Stimulated activated CD4-positive, alpha-beta T cell treated with anti-CD3 and anti-CD28 coated beads, Interleukin-12 subunit alpha, Interleukin-12 subunit beta, amount 100 ng/mL, for 48 hours (primary cell): ENCODE data around the gene TRMT2A.
A peak's percentile ranks its signal among the peaks of the same experiment; 100 is the strongest.

ENCODE experiments used
- DNase-seq, 3 donors: peaks; one replicate each; pipeline ENCODE4 v3.0.0-alpha.2; 2020; ENCODE audit warnings: low read depth in 2 of 3, low spot score in 1 of 3

The TRMT2A gene

DNA sequence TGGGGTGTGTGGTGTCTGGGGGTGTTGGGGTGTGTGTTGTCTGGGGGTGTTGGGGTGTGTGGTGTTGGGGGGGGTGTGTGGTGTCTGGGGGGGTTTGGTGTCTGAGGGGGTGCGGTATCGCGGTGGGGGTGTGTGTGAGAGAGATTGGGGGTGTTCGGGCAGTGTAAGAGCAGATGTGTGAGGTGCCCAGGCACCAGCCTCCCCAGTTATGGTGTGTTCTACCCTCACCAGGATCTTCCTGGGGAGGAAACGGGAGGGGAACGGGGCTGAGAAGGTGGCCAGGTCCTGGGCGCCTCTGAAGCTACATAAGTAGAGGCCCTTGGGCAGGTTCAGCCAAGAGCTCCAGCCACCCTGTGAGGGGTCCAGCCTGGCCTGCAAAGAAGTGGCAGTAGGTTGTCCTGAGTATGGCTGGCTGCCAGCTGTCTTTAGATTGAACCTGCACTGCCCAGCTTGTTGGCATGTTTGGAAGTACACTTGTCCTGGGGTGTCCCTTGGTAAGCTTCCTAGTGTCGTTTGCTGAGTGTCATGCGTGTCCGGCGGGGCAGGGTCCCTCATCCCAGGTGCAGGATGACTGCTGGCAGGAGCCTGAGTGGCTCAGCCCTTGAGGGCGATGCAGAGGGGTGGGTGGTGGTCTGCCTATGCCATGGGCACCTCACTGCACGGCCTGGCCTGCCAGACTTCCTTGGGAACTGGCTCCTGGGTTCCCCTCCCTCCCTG is 6.5 kb upstream of the TRMT2A start:
- no peak for DNase-seq

DNA sequence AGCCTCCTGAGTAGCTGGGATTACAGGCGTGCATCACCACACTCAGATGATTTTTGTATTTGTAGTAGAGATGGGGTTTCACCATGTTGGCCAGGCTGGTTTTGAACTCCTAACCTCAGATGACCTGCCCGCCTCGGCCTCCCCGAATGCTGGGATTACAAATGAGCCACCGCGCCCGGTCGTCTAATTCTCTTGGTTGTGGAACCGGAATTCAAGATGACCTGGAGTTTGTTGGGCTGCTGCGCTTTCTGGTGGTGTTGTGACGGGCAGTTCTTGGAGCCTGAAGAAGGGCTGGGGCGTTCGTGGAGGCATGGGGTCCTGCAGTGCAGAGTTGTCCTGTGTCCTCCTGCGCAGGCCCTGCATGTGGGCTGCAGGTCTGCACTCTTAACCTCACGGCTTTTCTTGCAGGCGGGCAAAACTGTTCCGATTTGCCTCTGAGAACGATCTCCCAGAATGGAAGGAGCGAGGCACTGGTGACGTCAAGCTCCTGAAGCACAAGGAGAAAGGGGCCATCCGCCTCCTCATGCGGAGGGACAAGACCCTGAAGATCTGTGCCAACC is 4.9 kb upstream of the TRMT2A start:
- DNase-seq = no peak

DNA sequence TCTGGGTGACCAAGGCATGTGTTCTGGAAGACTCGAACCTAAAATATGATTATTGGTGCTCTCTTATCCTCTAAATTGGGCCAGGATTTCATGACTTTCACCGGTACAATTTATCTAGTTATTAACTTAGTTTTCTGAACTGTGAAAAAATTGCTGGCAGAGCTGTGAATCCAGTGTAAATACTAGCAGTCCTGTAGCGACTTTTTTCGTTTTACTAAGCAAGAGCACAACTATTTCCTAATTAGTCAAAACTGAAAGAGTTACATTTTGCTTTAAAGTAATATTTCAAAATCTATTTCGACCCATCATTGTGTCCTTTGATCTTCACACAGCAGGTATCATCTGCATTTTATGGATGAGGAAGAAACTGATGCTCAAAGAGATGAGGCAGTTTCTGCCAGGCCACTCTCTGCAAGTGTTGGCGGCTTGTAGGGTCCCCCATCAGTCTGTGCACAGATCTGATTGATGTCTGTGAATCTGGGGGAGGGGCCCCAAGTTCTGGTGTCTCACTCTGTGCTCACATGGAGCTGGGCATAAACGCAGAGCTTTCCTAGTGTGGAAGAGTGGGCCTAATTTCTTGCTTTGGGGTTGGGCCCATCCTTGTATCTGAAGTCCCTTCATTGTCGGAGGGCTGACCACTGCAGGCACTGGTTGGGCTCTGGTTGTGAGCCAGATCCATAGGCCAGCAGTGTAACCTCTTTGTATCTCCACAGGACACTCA is 1.4 kb upstream of the TRMT2A start:
- DNase-seq = no peak

DNA sequence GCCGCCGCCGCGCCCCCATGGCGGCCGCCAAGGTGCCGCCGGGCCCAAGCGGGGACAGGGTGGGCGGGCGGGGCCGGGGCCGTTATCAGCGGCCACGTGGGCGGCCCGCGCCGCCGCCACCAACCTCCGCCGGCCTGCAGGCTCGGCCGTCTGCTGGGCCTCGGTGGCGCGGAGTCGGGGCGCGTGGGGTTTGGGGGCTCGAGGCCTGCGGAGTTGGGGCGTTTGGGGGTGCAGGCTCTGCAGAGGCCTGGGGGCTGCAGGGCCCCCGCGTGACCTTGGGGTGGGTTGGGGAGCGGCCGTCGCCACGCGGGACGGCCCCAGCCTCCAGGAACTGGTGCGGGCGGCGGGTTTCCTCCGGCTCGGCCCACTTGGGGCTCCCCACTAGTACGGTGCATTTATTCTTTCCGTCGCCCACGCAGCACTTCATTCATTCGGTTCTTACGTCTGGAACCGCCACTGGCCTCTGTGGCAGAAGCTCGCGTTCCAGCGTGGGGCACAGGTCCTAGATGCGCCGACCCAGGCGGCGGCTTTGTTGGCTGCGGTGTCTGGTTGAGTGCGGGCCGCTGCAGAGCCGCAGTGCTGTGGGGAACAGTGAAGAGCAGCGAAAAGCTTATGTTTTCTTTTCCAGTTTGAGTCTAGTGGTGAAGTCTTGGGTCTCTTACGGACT is 740 bp upstream of the TRMT2A start:
- DNase-seq = peak; percentile 74 to 81 (median 78)

DNA sequence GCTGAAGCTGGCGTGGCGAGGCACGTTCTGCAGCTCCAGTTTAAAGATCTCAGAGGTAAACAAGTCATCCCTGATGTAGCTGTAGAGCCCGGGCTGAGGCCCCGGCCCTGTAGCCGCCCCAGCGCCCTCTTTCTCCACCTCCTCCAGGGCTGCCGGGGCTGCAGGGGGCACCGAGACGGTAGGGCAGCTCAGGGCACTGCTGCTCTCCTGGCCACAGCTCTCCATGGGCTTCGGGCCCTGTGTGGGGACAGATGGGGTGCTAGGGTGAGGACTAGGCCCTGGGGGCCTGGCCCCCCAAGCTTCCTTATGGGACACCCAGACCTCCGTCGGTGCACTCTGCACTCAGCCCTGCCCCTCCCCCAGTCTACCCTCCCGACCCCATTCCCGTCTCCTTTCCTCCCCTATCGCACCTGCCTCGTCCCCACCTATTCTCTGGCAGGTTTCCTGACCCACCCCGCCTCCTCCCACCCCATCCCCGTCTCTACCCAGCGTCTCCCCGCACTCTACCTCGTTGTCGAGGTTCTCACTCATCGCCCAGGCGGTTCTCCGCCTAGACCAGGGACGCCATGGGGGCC is 563 bp downstream of the TRMT2A start:
- no peak for DNase-seq

DNA sequence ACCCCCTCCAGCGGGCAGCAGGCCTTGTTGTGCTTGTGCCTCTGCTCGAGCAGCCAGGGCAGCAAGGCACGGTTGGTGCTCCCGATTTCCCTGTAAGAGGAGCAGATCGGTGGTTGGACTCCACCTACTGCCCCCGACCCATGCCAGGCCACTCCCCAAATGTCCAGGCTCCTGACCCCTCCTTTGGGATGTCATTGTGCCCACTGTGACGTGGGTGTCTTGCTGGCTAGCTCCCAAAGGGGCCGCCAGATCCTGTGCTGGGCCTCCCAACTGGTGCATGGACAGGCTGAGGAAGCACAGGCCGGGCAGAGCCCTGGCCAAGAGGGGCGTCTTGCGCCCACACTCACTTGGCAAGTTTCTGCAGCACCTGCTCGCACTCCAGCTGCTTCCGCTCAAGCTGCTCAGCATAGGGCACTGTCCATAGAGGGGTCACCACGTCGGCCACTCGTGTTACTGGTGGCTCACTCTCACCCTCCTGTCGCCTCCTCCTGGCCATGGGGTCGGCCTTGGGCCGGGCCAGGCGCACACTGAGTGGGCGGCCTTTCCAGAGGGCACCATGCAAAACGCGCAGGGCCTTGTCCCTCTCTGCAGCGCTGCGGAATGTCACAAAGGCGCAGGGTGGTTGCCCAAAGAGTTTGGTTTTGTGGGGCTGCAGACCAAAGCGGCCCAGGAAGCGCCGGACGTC is 1.2 kb downstream of the TRMT2A start, which contains the start of gene RANBP1:
Gene RANBP1, plus strand, starts transcription at position 414 of the 685 bp plus-strand sequence. Its CDS starts 81 bp downstream, at position 495.
- DNase-seq = no peak

DNA sequence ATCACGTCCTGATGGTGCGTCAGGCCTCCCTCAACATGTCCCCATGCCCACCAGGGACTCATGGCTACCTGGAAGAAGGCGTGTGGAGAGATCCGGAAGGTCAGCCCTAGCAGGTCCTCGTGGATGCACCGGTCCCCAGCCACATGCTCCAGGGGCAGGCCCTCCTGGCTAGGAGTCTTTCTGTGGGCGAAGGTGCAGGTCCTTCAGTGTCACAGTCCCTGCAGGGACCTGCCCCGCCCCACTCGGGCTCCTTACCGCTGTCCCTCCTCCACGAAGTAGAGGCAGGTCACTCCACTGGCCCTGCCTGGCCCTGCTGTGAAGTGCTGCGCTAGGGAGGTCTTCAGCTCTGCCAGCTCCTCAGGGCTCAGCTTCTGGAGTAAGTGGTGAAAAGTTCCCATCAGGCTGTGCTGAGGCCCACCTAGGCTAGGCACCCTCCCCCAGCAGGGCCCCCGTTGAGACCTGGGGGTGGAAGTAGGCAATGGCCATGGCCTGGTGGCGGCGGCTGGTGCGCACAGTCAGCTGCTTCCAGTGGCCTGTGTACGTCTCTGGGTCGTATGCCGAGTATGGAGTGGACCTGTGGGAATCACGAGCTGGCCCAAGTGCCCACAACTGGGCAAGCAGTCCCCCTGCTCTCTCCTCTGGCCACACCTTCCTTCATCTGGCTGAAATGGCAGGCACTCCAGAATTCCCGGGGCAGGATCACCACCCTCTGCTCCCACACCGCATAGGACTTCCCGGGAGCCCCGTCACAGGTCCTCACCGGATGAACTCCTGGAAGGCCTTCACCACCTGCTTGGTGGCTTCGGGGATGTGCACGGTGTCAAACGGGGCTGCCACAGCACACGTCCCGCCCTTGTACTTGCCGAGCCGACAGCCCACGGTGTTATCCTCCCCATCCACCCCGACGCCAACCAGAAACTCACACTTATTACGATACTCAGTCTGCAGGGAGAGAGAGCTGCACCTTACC is 2.2 kb downstream of the TRMT2A start:
- no peak for DNase-seq

DNA sequence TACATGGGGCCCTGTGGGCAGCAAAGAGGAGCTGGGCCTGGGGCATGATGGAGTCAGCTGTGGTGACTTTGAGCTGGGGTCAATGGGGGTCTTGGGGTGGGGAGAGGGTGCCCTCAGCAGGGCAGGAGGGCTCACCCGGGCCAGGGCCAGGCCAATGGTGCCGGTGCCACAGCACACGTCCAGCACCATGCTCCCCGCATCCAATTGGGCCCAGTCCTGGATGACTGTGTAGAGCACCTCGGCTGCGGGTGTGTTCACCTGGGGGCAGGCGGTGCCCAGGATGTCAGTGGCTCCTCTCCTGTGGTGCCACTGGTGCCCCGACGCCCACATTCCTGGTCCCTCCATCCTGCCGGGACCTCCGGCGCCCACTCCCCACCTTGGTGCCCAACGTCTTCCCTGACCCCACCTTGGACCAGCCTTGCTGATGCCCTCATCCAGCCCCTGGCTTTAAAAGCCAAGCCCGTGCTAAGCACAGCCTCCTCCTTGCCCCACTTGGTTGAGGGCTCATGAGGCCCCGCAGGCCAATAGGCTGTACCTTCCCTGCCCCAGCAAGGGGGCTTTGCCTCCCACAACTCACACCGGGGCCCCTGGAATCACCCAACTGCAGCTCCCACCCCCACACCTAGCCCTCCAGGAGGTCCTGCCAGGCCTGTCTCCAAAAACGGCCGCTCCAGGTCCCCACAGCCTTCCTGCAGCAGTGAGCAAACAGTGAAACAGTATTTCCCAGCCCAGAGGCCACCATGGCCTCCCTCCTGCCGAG is 3.3 kb downstream of the TRMT2A start:
- no peak for DNase-seq

DNA sequence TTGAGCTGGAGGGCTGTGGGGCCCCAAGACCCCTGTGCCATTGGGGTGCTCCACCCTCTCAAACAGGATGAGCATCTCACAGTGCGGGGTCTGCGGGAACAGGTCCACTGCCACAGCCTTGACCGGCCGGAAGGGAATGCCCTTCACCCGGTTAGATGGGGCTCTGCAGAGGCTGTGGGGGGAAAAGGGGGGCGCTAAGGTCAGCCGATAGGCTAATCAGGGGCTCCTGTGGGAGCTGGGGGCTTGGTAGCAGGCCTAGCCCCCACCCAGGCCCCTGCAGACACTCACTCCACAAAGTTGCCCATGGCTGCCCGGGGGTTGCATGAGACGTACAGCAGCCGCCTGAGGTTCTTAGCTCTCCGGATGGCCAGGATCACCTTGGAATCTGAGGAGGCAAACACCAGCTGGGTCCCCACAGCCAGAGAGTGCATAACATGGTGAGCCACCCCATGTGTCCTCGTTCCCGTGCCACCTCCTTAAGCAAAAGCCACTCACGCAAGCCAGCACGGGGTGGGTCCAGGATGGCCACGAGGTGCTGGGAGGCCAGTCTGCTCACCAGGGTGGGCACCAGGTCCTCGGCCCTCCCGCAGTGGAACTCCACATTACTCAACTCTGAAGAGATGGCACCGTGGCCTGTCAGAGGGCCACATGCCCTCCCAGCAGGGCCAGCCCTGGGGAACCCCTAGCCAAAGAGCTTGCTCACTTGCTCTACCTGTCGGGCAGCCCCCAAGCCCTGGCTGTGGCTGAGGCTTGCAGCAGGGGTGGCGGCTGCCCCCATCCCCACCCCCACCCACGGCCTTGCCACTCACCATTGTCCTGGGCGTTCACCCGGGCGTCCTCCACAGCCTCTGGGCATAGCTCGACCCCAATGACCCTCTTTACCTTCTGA is 4.2 kb downstream of the TRMT2A start:
- DNase-seq = no peak

DNA sequence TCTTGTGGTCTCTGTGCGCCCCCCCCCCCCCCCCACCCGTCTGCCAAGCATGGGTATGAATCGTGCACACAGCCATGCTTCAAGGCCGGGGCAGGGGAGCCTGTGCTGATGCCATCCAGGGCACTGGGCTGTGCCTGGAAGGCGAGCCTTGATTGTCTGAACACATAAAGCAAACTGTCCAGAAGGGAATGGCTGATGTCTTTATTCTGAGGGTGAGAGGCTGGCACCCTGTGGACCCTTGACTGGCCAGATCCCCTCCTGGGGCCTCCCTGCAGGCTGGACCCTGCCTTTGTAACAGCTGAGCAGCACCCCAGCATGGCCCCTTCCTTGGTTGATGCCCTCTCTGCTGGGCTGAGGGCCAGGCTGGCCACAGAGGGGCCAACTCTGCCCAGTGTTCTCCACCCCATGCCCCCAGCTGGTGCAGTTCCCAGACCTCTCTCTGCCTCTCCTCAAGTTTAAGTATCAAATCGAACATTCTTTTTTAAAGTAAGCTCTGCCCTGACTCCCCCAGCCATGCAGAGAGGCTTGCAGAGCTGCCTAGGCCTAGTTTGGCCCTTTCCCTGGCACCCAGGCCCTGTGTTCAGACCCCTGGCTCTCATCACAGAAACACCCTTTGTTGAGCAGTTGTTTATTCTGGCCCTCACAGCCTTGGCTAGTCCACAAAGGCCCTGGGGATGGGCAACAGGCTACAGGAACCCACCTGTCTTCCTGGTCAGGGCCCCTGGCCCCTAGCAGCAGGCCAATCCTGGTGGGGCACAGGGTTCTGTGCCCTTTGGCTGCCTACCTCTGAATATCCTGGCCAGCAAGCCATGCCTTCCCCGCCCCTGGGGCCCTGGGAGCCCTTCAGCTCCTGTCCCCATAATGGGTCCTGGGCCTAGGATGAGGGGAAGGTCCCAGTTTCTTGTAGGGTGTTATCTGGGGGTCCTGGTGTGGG is 5.1 kb downstream of the TRMT2A start:
- DNase-seq = no peak

DNA sequence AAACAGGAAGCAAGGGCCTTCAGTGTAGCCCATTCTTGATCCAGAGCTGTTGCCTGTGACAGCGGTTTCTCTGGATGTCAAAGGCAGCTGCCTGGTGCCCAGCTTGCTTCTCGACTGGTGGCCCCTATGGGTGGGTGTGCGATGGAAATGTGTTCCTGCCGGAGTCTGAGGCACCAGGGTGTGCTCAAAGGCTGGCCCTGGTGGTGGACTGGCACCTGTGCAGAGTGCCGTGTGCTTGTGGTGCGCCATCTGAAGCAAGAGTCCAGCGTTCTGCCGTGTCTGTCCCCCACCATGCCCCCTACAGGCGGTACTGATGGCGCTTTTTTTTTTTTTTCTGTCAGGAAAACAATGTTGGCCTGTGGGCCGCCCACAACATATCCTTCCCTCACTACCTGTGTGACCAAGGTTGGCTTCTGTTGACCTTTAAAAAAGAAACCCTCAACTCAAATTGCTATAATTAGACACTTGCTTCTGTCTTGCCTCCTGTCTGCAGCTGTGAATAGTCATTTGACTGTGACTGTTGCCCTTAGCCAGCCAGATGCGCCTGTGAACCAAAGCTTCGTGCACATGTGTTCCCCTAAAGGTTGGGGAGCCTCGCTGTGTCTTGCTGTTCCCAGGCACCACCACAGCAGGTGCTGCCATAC is 5.9 kb downstream of the TRMT2A start:
- no peak for DNase-seq

DNA sequence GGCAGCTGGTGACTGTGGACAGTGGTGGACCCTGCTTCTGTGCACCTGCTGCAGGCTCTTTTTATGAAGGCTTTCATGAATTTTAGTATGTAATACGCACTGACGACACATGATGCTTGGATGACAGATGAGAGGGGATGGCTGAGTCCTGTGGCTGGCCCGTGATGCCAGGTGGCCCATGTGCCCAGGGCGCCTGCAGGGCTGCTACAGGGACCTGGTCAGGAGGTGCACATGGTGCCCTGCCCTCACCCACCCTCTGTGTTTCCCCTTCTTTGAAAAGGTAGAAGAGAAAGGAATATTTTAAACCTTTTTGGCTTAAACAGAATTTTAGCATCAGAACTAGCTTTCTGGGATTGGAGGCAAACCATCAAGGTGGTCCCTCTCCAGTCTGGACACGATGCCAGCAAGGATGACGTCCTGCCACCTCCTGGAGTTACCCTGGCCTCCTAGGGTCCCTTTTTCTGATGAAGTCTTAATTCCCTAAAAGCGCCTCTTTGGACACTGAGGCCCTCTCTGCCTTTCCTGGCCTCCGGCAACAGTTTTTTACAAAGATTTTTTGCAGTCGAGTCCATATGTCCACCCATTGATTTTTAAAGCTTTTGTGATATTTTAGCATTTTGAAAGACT is 6.6 kb downstream of the TRMT2A start:
- no peak for DNase-seq

DNA sequence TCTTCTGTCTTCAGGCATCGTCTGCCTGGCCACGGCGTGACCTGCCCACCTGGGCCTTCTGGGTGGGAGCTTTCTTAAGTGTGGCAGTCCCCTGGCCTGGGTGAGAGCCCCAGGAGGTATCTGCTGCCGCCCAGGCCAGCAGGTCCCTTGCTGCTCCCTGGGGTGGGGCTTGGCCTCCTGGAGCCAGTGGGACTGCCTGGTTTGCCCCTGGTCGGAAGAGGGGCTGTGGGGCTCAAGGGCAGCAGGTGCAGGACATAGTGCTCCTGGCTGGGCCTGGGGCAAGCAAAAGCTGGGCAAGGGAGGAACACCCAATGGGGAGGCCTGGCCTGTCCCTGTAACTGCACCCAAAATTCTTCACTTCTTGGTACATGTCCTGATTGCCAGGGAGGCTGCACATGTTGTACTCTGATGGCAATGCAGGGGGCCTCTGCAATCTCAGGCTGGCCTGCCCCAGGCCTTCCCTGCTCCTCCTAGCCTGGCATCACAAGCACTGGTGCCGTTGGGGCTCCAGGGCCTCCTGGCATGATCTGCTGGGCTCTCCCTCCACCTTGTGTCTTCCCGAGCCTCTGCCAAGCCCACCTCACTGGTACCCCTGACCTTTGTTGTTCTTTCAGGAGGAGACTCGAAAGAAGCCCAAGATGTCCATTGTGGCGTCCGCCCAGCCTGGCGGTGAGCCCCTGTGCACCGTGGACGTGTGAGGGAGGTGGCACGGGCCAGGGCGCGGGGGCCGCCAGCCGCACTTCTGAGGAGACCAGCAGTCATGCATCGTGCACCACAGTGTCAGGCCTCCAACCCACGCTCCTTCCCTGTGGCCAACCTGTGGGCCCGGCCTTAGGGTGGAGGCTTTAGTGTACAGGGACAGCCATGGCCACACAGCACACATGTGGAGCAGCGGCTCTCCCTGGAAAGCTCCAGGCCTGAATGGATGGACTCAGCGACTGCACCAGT is 7.3 kb downstream of the TRMT2A start:
- DNase-seq = no peak

DNA sequence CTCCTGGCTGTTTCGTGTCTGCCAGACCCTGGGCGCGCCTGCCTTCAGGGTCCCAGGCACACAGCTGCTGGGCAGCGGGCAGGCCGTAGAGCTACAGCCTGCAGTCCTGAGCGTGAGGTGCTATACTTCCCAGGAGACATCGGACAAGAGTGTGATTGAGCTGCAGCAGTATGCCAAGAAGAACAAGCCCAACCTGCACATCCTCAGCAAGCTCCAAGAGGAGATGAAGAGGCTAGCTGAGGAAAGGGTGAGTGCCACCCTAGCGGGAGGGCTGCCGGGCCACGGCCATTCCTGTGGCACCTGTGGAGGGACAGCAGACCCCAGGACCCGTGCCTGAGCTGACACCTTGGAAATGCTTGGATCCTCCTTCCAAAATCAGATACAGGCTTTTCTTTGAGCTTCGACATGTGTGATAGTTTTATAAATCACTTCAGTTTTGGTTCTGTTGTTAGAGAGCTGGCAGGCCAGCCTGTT is 8.2 kb downstream of the TRMT2A start:
- DNase-seq = no peak
